ENCODE data around the gene SFTPD. TPM values are rescaled to one million over a fixed set of nuclear protein-coding genes. Genes with fewer than 3 reads are reported as not detected.
"Not testable (repeated sequence)": the region's sequence is repeated elsewhere in the genome, so short reads cannot be mapped to it uniquely, and the experiment has no call there.

SFTPD gene
- not detected for total RNA-seq
- polyA plus RNA-seq = not detected

DNA sequence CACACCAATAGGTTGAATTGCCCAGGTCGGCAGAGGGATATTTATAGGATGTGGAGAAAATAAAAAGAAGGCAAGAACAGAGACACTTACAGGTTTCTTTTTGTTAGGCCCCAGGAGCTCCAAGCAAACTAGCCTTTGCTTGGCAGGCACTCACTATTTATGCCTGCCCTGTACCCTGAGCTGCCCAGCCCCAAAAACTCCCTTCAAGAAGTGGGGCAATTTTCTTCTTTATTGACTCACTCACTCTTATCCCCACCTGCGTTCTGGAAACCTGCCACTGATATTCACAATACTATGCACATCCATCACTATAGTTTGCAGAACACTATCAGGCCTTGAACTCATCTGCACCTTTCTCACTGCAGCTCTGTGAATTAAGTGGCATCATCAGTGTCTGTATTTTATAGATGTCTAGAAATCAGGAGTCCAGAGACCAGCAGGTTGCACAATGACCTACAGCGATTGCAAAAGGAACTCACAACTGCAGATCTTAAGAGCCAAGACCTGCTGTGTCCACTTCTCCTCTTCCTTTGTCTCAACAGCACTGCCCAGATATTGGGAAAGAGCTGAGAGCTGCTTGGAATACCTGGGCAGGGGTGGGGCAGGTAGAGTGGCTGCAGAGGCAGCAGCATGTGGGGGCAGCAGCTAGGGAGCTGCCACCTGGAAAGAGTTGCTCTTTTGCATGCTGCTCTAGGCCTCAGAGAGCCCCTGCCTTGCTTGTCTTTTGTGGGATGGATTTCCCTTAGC, at the start of gene SFTPD:
SFTPD (minus strand) TSS at position 130 of the 747 bp plus-strand sequence. CDS start 2,446 bp downstream, outside the sequence.
- H3K27me3 ChIP-seq (ENCODE audit: insufficient read depth, low read length) = no peaks in the 10 kb centered on the region
- H3K36me3 ChIP-seq (ENCODE audit: insufficient read depth, low read length) = no peaks in the 10 kb centered on the region
- POLR2A ChIA-PET (ENCODE audit: partially characterized antibody) = no interaction called here
- no peaks in the 10 kb centered on the region for H3K9me3 ChIP-seq (ENCODE audit: control insufficient read depth in 1 of 2, low read length in 2 of 2)
- no peaks in the 10 kb centered on the region for H3K4me1 ChIP-seq (ENCODE audit: insufficient read depth, low read length)
- Mint-ChIP-seq H3K27ac (peak within 1 kb of the TSS in 2 of 7 donors; percentile 6 to 29), H3K4me3 (no peak within 1 kb of the TSS), H3K36me3 (peaks cover 4 to 14% of the 10 kb centered on the region in 2 donors), H3K27me3 (peaks cover 11 to 15% of the 10 kb centered on the region in 2 donors), H3K9me3 (peaks cover 0 to 31% (median 24%) of the 10 kb centered on the region in 8 donors), H3K4me1 (no peaks in the 10 kb centered on the region)
- intact Hi-C loops (cut with micrococcal nuclease) = no loop called here
- CTCF ChIA-PET (ENCODE audit: partially characterized antibody) = no interaction called here
- no peak for DNase-seq
- no peak within 1 kb of the TSS for H3K27ac ChIP-seq (ENCODE audit: low read depth, low read length)
- no peak within 1 kb of the TSS for H3K4me3 ChIP-seq (ENCODE audit: low read length in 2 of 2)

DNA sequence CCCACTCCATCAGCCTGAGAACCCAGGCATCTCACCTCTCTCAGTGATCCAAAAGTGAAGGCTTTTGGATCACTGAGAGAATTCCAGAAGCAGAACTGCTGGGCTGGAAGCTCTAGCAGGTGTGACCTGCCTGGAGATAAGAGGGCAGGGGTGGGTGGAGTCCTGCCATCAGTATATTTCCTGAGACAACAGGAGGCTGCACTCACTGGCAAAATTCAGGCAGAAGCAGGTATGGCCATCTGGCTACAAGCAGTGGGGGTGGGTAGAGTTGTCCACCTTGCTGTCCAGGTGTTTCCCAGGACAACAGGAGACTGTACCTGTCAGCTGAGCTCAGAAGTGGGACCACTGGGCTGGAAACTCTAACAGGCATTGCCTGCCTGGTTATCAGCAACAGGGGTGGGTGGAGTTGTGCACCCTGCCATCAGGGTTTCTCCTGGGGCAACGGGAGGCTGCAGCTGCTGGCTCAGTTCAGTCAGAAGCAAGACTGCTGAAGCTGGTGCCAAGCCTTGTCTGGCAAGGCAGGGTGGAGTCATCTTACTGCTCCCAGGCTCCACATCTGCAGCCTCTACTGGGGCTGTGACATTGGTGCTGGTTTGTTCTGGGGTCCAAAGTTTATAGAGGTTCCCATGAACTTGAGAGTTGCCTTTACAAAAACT, 47.2 kb upstream of the SFTPD start:
- no peaks in the 10 kb centered on the region for H3K36me3 Mint-ChIP-seq
- H3K27ac Mint-ChIP-seq = no peak overlapping the region
- ChIA-PET CTCF (ENCODE audit: partially characterized antibody) (no interaction called here), POLR2A (ENCODE audit: partially characterized antibody) (no interaction called here)
- H3K27ac ChIP-seq (ENCODE audit: low read depth, low read length) = no peak overlapping the region
- H3K9me3 Mint-ChIP-seq = peaks cover 0 to 7% (median under 1%) of the 10 kb centered on the region in 8 donors
- intact Hi-C loops (cut with micrococcal nuclease) = no loop called here
- peaks cover 7% of the 10 kb centered on the region for H3K27me3 ChIP-seq (ENCODE audit: insufficient read depth, low read length)
- H3K36me3 ChIP-seq (ENCODE audit: insufficient read depth, low read length) = no peaks in the 10 kb centered on the region
- H3K9me3 ChIP-seq (ENCODE audit: control insufficient read depth in 1 of 2, low read length in 2 of 2) = no peaks in the 10 kb centered on the region
- H3K4me3 Mint-ChIP-seq = no peak overlapping the region
- DNase-seq = no peak
- no peak overlapping the region for H3K4me3 ChIP-seq (ENCODE audit: low read length in 2 of 2)
- H3K4me1 ChIP-seq (ENCODE audit: insufficient read depth, low read length) = no peaks in the 10 kb centered on the region
- H3K27me3 Mint-ChIP-seq = peaks cover 11 to 13% of the 10 kb centered on the region in 2 donors
- no peaks in the 10 kb centered on the region for H3K4me1 Mint-ChIP-seq

DNA sequence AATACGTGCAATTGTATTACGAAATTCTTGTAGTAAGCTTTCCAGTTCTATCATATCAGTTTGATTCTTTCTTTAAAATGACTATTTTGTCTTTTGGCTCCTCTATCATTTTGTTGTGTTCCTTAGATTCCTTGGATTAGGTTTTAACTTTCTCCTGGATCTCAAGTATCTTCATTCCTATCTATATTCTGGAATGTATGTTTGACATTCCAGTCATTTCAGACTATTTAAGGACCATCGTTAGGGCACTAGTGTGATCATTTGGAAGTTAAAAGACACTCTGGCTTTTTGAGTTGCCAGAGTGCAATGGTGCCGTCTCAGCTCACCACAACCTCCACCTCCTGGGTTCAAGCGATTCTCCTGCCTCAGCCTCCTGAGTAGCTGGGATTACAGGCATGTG, 45.7 kb upstream of the SFTPD start:
- H3K27me3 ChIP-seq (ENCODE audit: insufficient read depth, low read length) = no peaks in the 10 kb centered on the region
- CTCF ChIA-PET (ENCODE audit: partially characterized antibody) = no interaction called here
- DNase-seq = no peak
- H3K9me3 ChIP-seq (ENCODE audit: control insufficient read depth in 1 of 2, low read length in 2 of 2) = no peaks in the 10 kb centered on the region
- Mint-ChIP-seq H3K27ac (no peak overlapping the region), H3K27me3 (peaks cover 4 to 7% of the 10 kb centered on the region in 2 donors), H3K9me3 (peaks cover 3 to 21% (median 13%) of the 10 kb centered on the region in 8 donors), H3K4me3 (no peak overlapping the region), H3K4me1 (no peaks in the 10 kb centered on the region), H3K36me3 (no peaks in the 10 kb centered on the region)
- no peak overlapping the region for H3K4me3 ChIP-seq (ENCODE audit: low read length in 2 of 2)
- H3K27ac ChIP-seq (ENCODE audit: low read depth, low read length) = no peak overlapping the region
- POLR2A ChIA-PET (ENCODE audit: partially characterized antibody) = no interaction called here
- H3K4me1 ChIP-seq (ENCODE audit: insufficient read depth, low read length) = no peaks in the 10 kb centered on the region
- H3K36me3 ChIP-seq (ENCODE audit: insufficient read depth, low read length) = no peaks in the 10 kb centered on the region
- intact Hi-C loops (cut with micrococcal nuclease) = no loop called here

DNA sequence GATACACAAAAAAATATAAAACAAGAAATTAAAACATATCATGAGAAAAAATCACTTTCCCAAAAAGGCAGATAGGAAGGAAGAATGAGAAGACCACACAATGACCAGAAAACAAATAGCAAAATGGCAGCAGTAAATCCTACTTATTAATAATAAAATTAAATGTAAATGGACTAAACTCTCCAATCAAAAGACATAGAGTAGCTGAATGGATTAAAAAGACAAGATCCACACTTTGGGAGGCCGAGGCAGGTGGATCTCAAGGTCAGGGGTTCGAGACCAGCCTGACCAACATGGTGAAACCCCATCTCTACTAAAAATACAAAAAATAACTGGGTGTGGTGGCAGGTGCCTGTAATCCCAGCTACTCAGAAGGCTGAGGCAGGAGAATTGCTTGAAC, 39.3 kb upstream of the SFTPD start:
- H3K4me3 ChIP-seq (ENCODE audit: low read length in 2 of 2); H3K4me1 Mint-ChIP-seq; H3K36me3 Mint-ChIP-seq; H3K27me3 ChIP-seq (ENCODE audit: insufficient read depth, low read length); DNase-seq; H3K4me1 ChIP-seq (ENCODE audit: insufficient read depth, low read length); POLR2A ChIA-PET (ENCODE audit: partially characterized antibody); H3K36me3 ChIP-seq (ENCODE audit: insufficient read depth, low read length); CTCF ChIA-PET (ENCODE audit: partially characterized antibody); H3K27ac ChIP-seq (ENCODE audit: low read depth, low read length); H3K9me3 ChIP-seq (ENCODE audit: control insufficient read depth in 1 of 2, low read length in 2 of 2); intact Hi-C loops (cut with micrococcal nuclease); H3K27ac Mint-ChIP-seq; H3K4me3 Mint-ChIP-seq: not testable (repeated sequence)
- H3K27me3 Mint-ChIP-seq = peaks cover 15 to 24% of the 10 kb centered on the region in 2 donors
- H3K9me3 Mint-ChIP-seq = peaks cover 3 to 41% (median 25%) of the 10 kb centered on the region in 8 donors

DNA sequence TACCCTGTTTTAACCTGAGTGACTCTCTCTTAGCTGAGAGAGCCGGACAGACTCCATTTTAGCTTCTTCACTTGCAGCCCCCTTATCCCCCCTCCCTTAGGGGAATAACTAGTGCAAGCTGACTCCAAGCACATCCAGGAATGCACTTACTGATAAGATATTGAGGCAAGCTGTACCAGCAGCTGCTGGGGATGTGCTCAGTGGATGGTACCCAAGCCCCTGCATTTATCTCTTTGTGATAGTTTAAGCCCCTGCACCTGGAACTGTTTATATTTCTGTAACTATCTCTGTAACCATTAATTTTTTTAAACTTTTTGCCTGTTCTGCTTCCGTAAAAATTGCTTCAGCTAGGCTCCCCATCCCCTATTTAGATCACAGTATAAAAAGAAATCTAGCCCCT, 37.8 kb upstream of the SFTPD start:
- H3K9me3 Mint-ChIP-seq = peaks cover 0 to 35% (median 25%) of the 10 kb centered on the region in 8 donors
- H3K4me1 Mint-ChIP-seq; CTCF ChIA-PET (ENCODE audit: partially characterized antibody); POLR2A ChIA-PET (ENCODE audit: partially characterized antibody); H3K27ac ChIP-seq (ENCODE audit: low read depth, low read length); DNase-seq; H3K36me3 ChIP-seq (ENCODE audit: insufficient read depth, low read length); H3K4me3 Mint-ChIP-seq; H3K4me3 ChIP-seq (ENCODE audit: low read length in 2 of 2); H3K27me3 ChIP-seq (ENCODE audit: insufficient read depth, low read length); H3K9me3 ChIP-seq (ENCODE audit: control insufficient read depth in 1 of 2, low read length in 2 of 2); H3K4me1 ChIP-seq (ENCODE audit: insufficient read depth, low read length); H3K27ac Mint-ChIP-seq; intact Hi-C loops (cut with micrococcal nuclease); H3K36me3 Mint-ChIP-seq: not testable (repeated sequence)
- peaks cover 15 to 27% of the 10 kb centered on the region in 2 donors for H3K27me3 Mint-ChIP-seq

DNA sequence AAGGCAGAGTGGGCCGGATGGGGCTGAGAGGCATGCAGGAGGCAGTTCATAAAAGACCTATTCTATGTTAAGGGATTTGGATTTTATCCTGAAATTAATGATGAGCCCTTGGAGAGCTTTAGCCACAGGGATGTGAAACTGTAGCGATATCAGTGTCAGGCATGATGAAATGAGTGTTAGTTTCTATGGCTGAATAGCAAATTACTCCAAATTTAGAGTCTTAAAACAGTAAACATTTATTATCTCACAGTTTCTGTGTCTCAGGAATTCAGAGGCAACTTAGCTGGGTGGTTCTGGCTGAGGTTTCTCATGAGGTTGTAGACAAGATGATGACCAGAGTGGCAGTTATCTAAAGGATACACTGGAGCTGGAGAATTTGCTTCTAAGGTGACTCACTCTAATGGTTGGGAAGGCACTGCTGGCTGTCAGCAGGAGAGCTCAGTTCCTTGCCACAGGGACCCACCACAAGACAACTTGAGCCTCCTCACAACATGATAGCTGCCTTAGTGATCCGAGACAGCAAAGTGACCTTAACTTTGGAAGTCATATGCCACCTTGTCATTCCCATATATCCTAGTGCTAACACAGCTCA, 36.7 kb upstream of the SFTPD start:
- CTCF ChIA-PET (ENCODE audit: partially characterized antibody) = no interaction called here

DNA sequence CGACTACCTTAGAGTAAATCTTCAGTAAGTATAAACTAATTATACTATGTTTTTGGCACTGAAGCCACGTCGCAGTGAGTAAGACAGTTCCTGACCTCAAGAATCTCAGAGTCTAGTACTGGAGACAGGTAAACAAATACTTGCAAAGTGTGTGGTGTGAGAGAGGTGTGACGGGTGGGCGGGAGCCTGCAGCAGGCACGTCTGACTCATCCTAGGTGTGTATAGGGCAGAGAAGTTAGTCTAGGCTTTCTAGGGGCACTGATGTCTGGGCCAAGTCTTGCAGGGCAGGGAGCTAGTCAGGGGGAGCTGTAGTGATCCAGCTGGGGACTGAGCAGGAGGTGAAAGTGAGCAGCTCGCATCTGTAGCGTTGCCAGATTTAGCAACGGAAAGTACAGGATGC, 35.9 kb upstream of the SFTPD start:
- Histone ChIP-seq H3K4me1 (ENCODE audit: insufficient read depth, low read length) (no peaks in the 10 kb centered on the region), H3K9me3 (ENCODE audit: control insufficient read depth in 1 of 2, low read length in 2 of 2) (no peaks in the 10 kb centered on the region), H3K27ac (ENCODE audit: low read depth, low read length) (no peak overlapping the region), H3K4me3 (ENCODE audit: low read length in 2 of 2) (no peak overlapping the region), H3K27me3 (ENCODE audit: insufficient read depth, low read length) (no peaks in the 10 kb centered on the region), H3K36me3 (ENCODE audit: insufficient read depth, low read length) (no peaks in the 10 kb centered on the region)
- H3K27ac Mint-ChIP-seq = peak overlapping the region in 2 of 7 donors; percentile 7 to 43
- peaks cover 0 to 25% (median 15%) of the 10 kb centered on the region in 8 donors for H3K9me3 Mint-ChIP-seq
- CTCF ChIA-PET (ENCODE audit: partially characterized antibody) = no interaction called here
- DNase-seq = no peak
- POLR2A ChIA-PET (ENCODE audit: partially characterized antibody) = no interaction called here
- peaks cover 27 to 38% of the 10 kb centered on the region in 2 donors for H3K27me3 Mint-ChIP-seq
- intact Hi-C loops (cut with micrococcal nuclease) = no loop called here
- peaks cover 0 to 9% of the 10 kb centered on the region in 2 donors for H3K36me3 Mint-ChIP-seq
- peaks cover 3 to 11% (median 6%) of the 10 kb centered on the region in 4 donors for H3K4me1 Mint-ChIP-seq
- no peak overlapping the region for H3K4me3 Mint-ChIP-seq

More for the DNA sequence above, 36.7 kb upstream of the SFTPD start:
- Mint-ChIP-seq H3K4me3 (no peak overlapping the region), H3K36me3 (peaks cover 0 to 9% of the 10 kb centered on the region in 2 donors), H3K9me3 (peaks cover 0 to 31% (median 21%) of the 10 kb centered on the region in 8 donors), H3K27me3 (peaks cover 21 to 32% of the 10 kb centered on the region in 2 donors), H3K4me1 (peaks cover 3 to 11% (median 6%) of the 10 kb centered on the region in 4 donors), H3K27ac (no peak overlapping the region)
- POLR2A ChIA-PET (ENCODE audit: partially characterized antibody) = no interaction called here
- no peaks in the 10 kb centered on the region for H3K27me3 ChIP-seq (ENCODE audit: insufficient read depth, low read length)
- H3K27ac ChIP-seq (ENCODE audit: low read depth, low read length) = no peak overlapping the region
- H3K4me1 ChIP-seq (ENCODE audit: insufficient read depth, low read length) = no peaks in the 10 kb centered on the region
- no peak for DNase-seq
- no peaks in the 10 kb centered on the region for H3K9me3 ChIP-seq (ENCODE audit: control insufficient read depth in 1 of 2, low read length in 2 of 2)
- H3K36me3 ChIP-seq (ENCODE audit: insufficient read depth, low read length) = no peaks in the 10 kb centered on the region
- no peak overlapping the region for H3K4me3 ChIP-seq (ENCODE audit: low read length in 2 of 2)
- intact Hi-C loops (cut with micrococcal nuclease) = no loop called here

Data from CD4-positive, alpha-beta memory T cell (primary cell).